Transverse colon (tissue), 4 donors: Measurements from ENCODE around the gene DEDD2. TPM values are rescaled to one million over a fixed set of nuclear protein-coding genes. Genes with fewer than 3 reads are reported as not detected.

Experiments
- DNase-seq: peaks from one replicate; pipeline ENCODE4 v3.0.0-alpha.2; 2019
- H3K27ac ChIP-seq, 4 donors: fragments of 200-600 bp; sonication (generic); 2 replicates each; pipeline ENCODE4 v1.5.1; 2016 to 2018; ENCODE audit warnings: inconsistent platforms in 4 of 4
- H3K27me3 ChIP-seq: fragments of 200-600 bp; sonication (generic); 2 replicates; pipeline ENCODE4 v1.5.1; 2017; ENCODE audit warnings: inconsistent platforms
- H3K36me3 ChIP-seq, 4 donors: fragments of 200-600 bp; sonication (generic); 2 replicates each; pipeline ENCODE4 v1.5.1; 2017 to 2019; ENCODE audit warnings: inconsistent platforms in 4 of 4
- H3K4me1 ChIP-seq, 4 donors: fragments of 200-600 bp; sonication (generic); 2 replicates each; pipeline ENCODE4 v1.5.1; 2017 to 2020; ENCODE audit warnings: inconsistent platforms in 4 of 4
- H3K4me3 ChIP-seq, 4 donors: fragments of 200-600 bp; sonication (generic); 1 replicate in 1 of 4; 2 replicates in 3 of 4; pipeline versions ENCODE4 v1.5.1 to v1.6.1; 2017 to 2019; ENCODE audit warnings: inconsistent platforms in 4 of 4
- H3K9me3 ChIP-seq, 2 donors: fragments of 200-600 bp; sonication (generic); 2 replicates each; pipeline ENCODE4 v1.5.1; 2017 to 2019; ENCODE audit warnings: inconsistent platforms in 2 of 2
- CTCF ChIP-seq, 5 experiments: fragments of 200-600 bp in 3 of 5; fragments of 450-650 bp in 2 of 5; sonication (generic) in 3 of 5; IDR thresholded peaks; 1 replicate in 2 of 5; 2 replicates in 3 of 5; pipeline ENCODE4 v1.5.1; 2016 to 2017; ENCODE audit warnings: antibody characterized with exemption in 5 of 5, inconsistent platforms in 3 of 5, mild to moderate bottlenecking in 2 of 5, moderate library complexity in 1 of 5
- EP300 ChIP-seq: sonication (generic); formaldehyde crosslinking; IDR thresholded peaks from one replicate; pipeline ENCODE4 v1.6.1; 2017; ENCODE audit warnings: antibody characterized with exemption, low read depth
- POLR2A ChIP-seq: fragments of 450-650 bp; IDR thresholded peaks from one replicate; pipeline ENCODE4 v1.6.1; 2016; ENCODE audit warnings: antibody characterized with exemption, mild to moderate bottlenecking, moderate library complexity
- POLR2AphosphoS5 ChIP-seq, 3 donors: sonication (generic); formaldehyde crosslinking; IDR thresholded peaks; one replicate each; pipeline ENCODE4 v1.6.1; 2016; ENCODE audit warnings: antibody characterized with exemption in 3 of 3
- WGBS, 2 donors: methylation state at CpG; one replicate each; pipeline ENCODE4 v1.1.5; 2018; ENCODE audit warnings: low coverage in 1 of 2; 5-methylcytosine and 5-hydroxymethylcytosine counted together
- in situ Hi-C, 4 donors: fragments of 200-750 bp; cut with MboI; loops; one replicate each; pipeline versions ENCODE4 v1.15.0 to v1.15.1; 2017; ENCODE audit warnings: low sequenced_read_pairs in 3 of 4, low pct_ligation_motif_present in 1 of 4, low pct_unique_long_range_greater_than_20kb in 1 of 4
- intact Hi-C: fragments of 100-400 bp; cut with DNase I; formaldehyde crosslinking; loops from one replicate; pipeline ENCODE4 v1.15.1; 2023; ENCODE audit warnings: low total_unique reads
- total RNA-seq, 4 donors: library from RNA; depleted of rRNA; stranded (reverse); fragments of >200 nt; gene quantifications; one replicate each; pipeline ENCODE4 v1.1.0, GENCODE V29; 2016

The DEDD2 gene
- total RNA-seq, 4 donors from 2014 or later: 52.2 to 90.8 (median 63.0) TPM

- DNase-seq: no peak
- TF ChIP-seq EP300: no peak
- peak; percentile 18 for TF ChIP-seq POLR2A
- Histone ChIP-seq H3K27me3 (no peaks in the 10 kb centered on the region), H3K27ac (peak overlapping the region; percentile 97 to 100 (median 99)), H3K4me1 (peaks cover 18 to 44% (median 35%) of the 10 kb centered on the region in 4 donors), H3K36me3 (no peaks in the 10 kb centered on the region), H3K4me3 (peak overlapping the region; percentile 47 to 99 (median 77)), H3K9me3 (no peaks in the 10 kb centered on the region)
- in situ Hi-C loops (no loop called here), intact Hi-C loops (loop anchor here (2.0 kb wide), 1 partner anchor 79 kb away; no protein-coding TSS in a partner anchor)
- 9 to 23% methylated on average over 4 to 38 of the region's 38 CpGs for WGBS, 2 donors
These were observed 38.6 kb upstream of the DEDD2 start for GRCh38 chr19:42255766-42256745.

DNA sequence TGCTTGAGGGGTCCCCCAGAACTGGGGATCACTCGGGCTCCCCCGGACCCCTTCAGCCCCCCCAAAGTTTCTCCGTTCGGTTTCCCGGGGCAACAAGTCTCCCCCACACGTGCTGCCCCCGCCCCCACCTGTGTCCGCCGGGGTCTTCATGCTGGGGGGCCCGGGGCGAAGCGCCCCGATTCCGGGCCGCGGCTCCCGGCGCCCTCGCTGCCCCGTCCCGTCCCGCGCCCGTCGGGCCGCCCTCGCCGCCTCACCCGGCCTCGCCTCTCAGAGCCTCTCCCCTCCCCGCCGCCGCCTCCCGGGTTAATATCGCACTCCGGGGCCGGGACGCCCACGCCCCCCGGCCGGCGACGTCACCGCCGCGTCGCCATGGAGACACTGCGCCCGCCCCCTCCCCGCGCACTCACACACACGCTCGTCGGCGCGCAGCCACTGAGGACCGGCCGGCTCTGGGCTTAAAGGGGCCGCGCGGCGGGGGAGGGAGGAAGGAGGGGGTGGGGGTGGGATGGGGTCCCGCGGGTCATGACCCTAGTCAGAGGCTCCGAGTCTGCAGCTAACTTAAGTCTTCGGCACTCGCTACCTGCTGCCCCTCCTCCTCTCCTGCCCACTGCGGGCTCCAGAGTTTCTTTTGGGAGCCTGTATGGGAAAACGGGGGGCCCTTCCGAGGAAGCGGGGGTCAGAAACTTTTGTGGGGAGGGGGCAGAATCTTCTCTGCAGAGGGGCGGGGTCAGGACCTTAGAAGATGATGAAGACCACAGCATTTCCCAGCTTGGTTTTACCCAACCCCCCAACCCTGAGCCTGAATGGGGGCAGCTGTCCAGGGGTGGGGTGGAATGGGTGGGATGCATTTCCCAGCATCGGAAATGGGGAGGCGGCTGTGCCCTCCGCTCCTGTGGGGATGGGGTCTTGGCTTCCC lies 37.6 kb upstream of the DEDD2 start, which contains the start of gene ERF:
ERF (minus strand) TSS at position 279 of the 916 bp plus-strand sequence; CDS start at position 150, 129 bp downstream.
- Histone ChIP-seq H3K27me3 (no peaks in the 10 kb centered on the region), H3K4me3 (peak within 1 kb of the TSS; percentile 72 to 99 (median 90)), H3K27ac (peak within 1 kb of the TSS; percentile 97 to 100 (median 99)), H3K36me3 (no peaks in the 10 kb centered on the region), H3K9me3 (no peaks in the 10 kb centered on the region), H3K4me1 (peaks cover 28 to 53% (median 43%) of the 10 kb centered on the region in 4 donors)
- intact Hi-C loops: loop anchor here (2.0 kb wide), 1 partner anchor 78 kb away; no protein-coding TSS in a partner anchor
- in situ Hi-C loops: no loop called here
- WGBS, 2 donors: 1% methylated on average over 44 of the region's 75 CpGs; no CpG with 5 or more reads in 1 of the 2 donors
- TF ChIP-seq POLR2A (peak; percentile 87), POLR2AphosphoS5 (IDR thresholded peaks at IDR 0.05) (peak; percentile 97 to 99 (median 99)), EP300 (no peak), CTCF (IDR thresholded peaks at IDR 0.05) (no peak)
- DNase-seq: peak; percentile 95

- no peaks in the 10 kb centered on the region for H3K9me3 ChIP-seq
- peaks cover 31 to 55% (median 44%) of the 10 kb centered on the region in 4 donors for H3K4me1 ChIP-seq
- peak overlapping the region; percentile 72 to 99 (median 90) for H3K4me3 ChIP-seq
- H3K27me3 ChIP-seq: no peaks in the 10 kb centered on the region
- WGBS, 2 donors: 1% methylated on average over 39 of the region's 70 CpGs; no CpG with 5 or more reads in 1 of the 2 donors
- H3K27ac ChIP-seq: peak overlapping the region; percentile 97 to 100 (median 99)
- peaks cover 0 to 4% (median 0%) of the 10 kb centered on the region in 4 donors for H3K36me3 ChIP-seq
- peak; percentile 84 for DNase-seq
- TF ChIP-seq EP300 (no peak), CTCF (IDR thresholded peaks at IDR 0.05) (peak in 2 of 5 experiments; percentile 25 to 27), POLR2AphosphoS5 (IDR thresholded peaks at IDR 0.05) (peak; percentile 0 to 56 (median 28)), POLR2A (no peak)
- in situ Hi-C loops: no loop called here
- intact Hi-C loops: loop anchor here (2.0 kb wide), 1 partner anchor 77 kb away; no protein-coding TSS in a partner anchor
These were observed 36.8 kb upstream of the DEDD2 start for GRCh38 chr19:42254089-42254849.
